ENCODE data around the gene PTGIR. TPM values are rescaled to one million over a fixed set of nuclear protein-coding genes. Genes with fewer than 3 reads are reported as not detected.

Gene PTGIR
- total and polyA plus RNA-seq, 2 donors (not counting 1 experiment from before 2014, with no cell fraction given) = 16.5 to 27.8 TPM

GRCh38 chr19:46573679-46574498 lies 51.0 kb downstream of the PTGIR start:
- no peaks in the 10 kb centered on the region for H3K9me3 ChIP-seq (ENCODE audit: control insufficient read depth, insufficient read depth, low read depth, low read length)
- H4K20me1 ChIP-seq (ENCODE audit: control insufficient read depth, extremely low read depth, insufficient read depth, low read length) = no peaks in the 10 kb centered on the region
- H3K4me2 ChIP-seq (ENCODE audit: extremely low read depth, insufficient read depth, low read length) = no peak overlapping the region
- TF ChIP-seq CTCF (conservative IDR thresholded peaks at IDR 0.05 in 1 of 2, IDR thresholded peaks at IDR 0.05 in 1 of 2; ENCODE audit: low read depth in 1 of 2, low read length in 2 of 2) (no peak), EZH2 (IDR thresholded peaks at IDR 0.05; ENCODE audit: low read length, missing control alignments) (no peak)
- no peaks in the 10 kb centered on the region for H3K27me3 ChIP-seq (ENCODE audit: control insufficient read depth, insufficient read depth, low read length)
- no peaks in the 10 kb centered on the region for H3K79me2 ChIP-seq (ENCODE audit: control insufficient read depth, insufficient read depth, low read length)
- no peak overlapping the region for H2AFZ ChIP-seq (ENCODE audit: low read length)
- H3K9ac ChIP-seq (ENCODE audit: insufficient read depth, low read length) = no peak overlapping the region
- no peak overlapping the region for H3K4me3 ChIP-seq (replicated peaks in 1 of 4; ENCODE audit: control extremely low read depth in 1 of 4, insufficient read depth in 1 of 4, low read depth in 3 of 4, low read length in 4 of 4)
- no peak overlapping the region for H3K27ac ChIP-seq (ENCODE audit: insufficient read depth, low read length)
- no peaks in the 10 kb centered on the region for H3K36me3 ChIP-seq (ENCODE audit: control insufficient read depth, insufficient read depth, low read length)
- DNase-seq (ENCODE audit: low read depth in 2 of 2) = no peak
- H3K4me1 ChIP-seq (ENCODE audit: control insufficient read depth, extremely low read depth, insufficient read depth, low read length) = no peaks in the 10 kb centered on the region

GRCh38 chr19:46571495-46571894 lies 53.4 kb downstream of the PTGIR start:
- no peaks in the 10 kb centered on the region for H3K79me2 ChIP-seq (ENCODE audit: control insufficient read depth, insufficient read depth, low read length)
- DNase-seq (ENCODE audit: low read depth in 2 of 2) = no peak
- no peak for TF ChIP-seq EZH2 (IDR thresholded peaks at IDR 0.05; ENCODE audit: low read length, missing control alignments)
- peak in 1 of 2 donors; percentile 20 for TF ChIP-seq CTCF (conservative IDR thresholded peaks at IDR 0.05 in 1 of 2, IDR thresholded peaks at IDR 0.05 in 1 of 2; ENCODE audit: low read depth in 1 of 2, low read length in 2 of 2)
- H3K9ac ChIP-seq (ENCODE audit: insufficient read depth, low read length) = no peak overlapping the region
- H3K4me3 ChIP-seq (replicated peaks in 1 of 4; ENCODE audit: control extremely low read depth in 1 of 4, insufficient read depth in 1 of 4, low read depth in 3 of 4, low read length in 4 of 4) = no peak overlapping the region
- no peak overlapping the region for H2AFZ ChIP-seq (ENCODE audit: low read length)
- no peaks in the 10 kb centered on the region for H3K4me1 ChIP-seq (ENCODE audit: control insufficient read depth, extremely low read depth, insufficient read depth, low read length)
- no peaks in the 10 kb centered on the region for H3K27me3 ChIP-seq (ENCODE audit: control insufficient read depth, insufficient read depth, low read length)
- H4K20me1 ChIP-seq (ENCODE audit: control insufficient read depth, extremely low read depth, insufficient read depth, low read length) = no peaks in the 10 kb centered on the region
- H3K27ac ChIP-seq (ENCODE audit: insufficient read depth, low read length) = no peak overlapping the region
- no peaks in the 10 kb centered on the region for H3K9me3 ChIP-seq (ENCODE audit: control insufficient read depth, insufficient read depth, low read depth, low read length)
- no peak overlapping the region for H3K4me2 ChIP-seq (ENCODE audit: extremely low read depth, insufficient read depth, low read length)
- no peaks in the 10 kb centered on the region for H3K36me3 ChIP-seq (ENCODE audit: control insufficient read depth, insufficient read depth, low read length)

Other genes starting within 250 kb of the PTGIR start
- gene CCDC8, start 211.5 kb downstream of the PTGIR start, total RNA-seq = 13.4 and 17.2 TPM in 2 replicates
- 1.9 and 4.8 TPM in 2 replicates for gene CCDC8, start 211.5 kb downstream of the PTGIR start, polyA plus RNA-seq
- under 0.01 and 0.17 TPM in 2 replicates for gene PNMA8C, start 196.2 kb downstream of the PTGIR start, total RNA-seq
- gene PNMA8C, start 196.2 kb downstream of the PTGIR start, polyA plus RNA-seq = 0.01 and 0.07 TPM in 2 replicates
- 3.9 and 8.9 TPM in 2 replicates for gene PNMA8A, start 153.5 kb downstream of the PTGIR start, total RNA-seq
- gene PNMA8A, start 153.5 kb downstream of the PTGIR start, polyA plus RNA-seq = 0.45 and 1.4 TPM in 2 replicates
- gene PNMA8B, start 129.2 kb downstream of the PTGIR start, total RNA-seq = 1.3 and 1.7 TPM in 2 replicates
- 0.12 and 0.14 TPM in 2 replicates for gene PNMA8B, start 129.2 kb downstream of the PTGIR start, polyA plus RNA-seq
- gene CALM3, start 23.8 kb downstream of the PTGIR start, total RNA-seq = 92.5 and 160 TPM in 2 replicates
- 901 and 1,408 TPM in 2 replicates for gene CALM3, start 23.8 kb downstream of the PTGIR start, polyA plus RNA-seq
- not detected in 2 replicates for gene GNG8, start 11.1 kb upstream of the PTGIR start, total RNA-seq
- gene GNG8, start 11.1 kb upstream of the PTGIR start, polyA plus RNA-seq = not detected in 2 replicates
- 4.1 and 5.6 TPM in 2 replicates for gene DACT3, start 36.1 kb upstream of the PTGIR start, total RNA-seq
- 9.3 and 11.5 TPM in 2 replicates for gene DACT3, start 36.1 kb upstream of the PTGIR start, polyA plus RNA-seq
- gene PRKD2, start 92.0 kb upstream of the PTGIR start, total RNA-seq = 8.2 and 11.6 TPM in 2 replicates
- gene PRKD2, start 92.0 kb upstream of the PTGIR start, polyA plus RNA-seq = 8.1 and 10.8 TPM in 2 replicates
- gene FKRP, start 121.0 kb upstream of the PTGIR start, total RNA-seq = 9.8 and 12.2 TPM in 2 replicates
- 11.8 and 15.1 TPM in 2 replicates for gene FKRP, start 121.0 kb upstream of the PTGIR start, polyA plus RNA-seq
- gene STRN4, start 121.4 kb upstream of the PTGIR start, total RNA-seq = 52.9 and 56.0 TPM in 2 replicates
- gene STRN4, start 121.4 kb upstream of the PTGIR start, polyA plus RNA-seq = 33.7 and 39.9 TPM in 2 replicates
- 171 and 281 TPM in 2 replicates for gene SLC1A5, start 163.5 kb upstream of the PTGIR start, total RNA-seq
- gene SLC1A5, start 163.5 kb upstream of the PTGIR start, polyA plus RNA-seq = 107 and 114 TPM in 2 replicates
- gene AP2S1, start 225.8 kb upstream of the PTGIR start, total RNA-seq = 111 and 143 TPM in 2 replicates
- gene AP2S1, start 225.8 kb upstream of the PTGIR start, polyA plus RNA-seq = 201 and 233 TPM in 2 replicates
- gene ARHGAP35, start 235.9 kb upstream of the PTGIR start, total RNA-seq = 37.5 and 47.6 TPM in 2 replicates
- 26.0 and 27.9 TPM in 2 replicates for gene ARHGAP35, start 235.9 kb upstream of the PTGIR start, polyA plus RNA-seq